ENCODE measurements around the gene KMT2C. TPM values are rescaled to one million over a fixed set of nuclear protein-coding genes. Genes with fewer than 3 reads are reported as not detected.
A peak's percentile ranks its signal among the peaks of the same experiment; 100 is the strongest.

Gene KMT2C
- total and polyA plus RNA-seq, 2 of the 8 experiments (the other 6 are each of a cell fraction or from before 2014, with no cell fraction given) = 9.1 to 40.8 TPM

DNA sequence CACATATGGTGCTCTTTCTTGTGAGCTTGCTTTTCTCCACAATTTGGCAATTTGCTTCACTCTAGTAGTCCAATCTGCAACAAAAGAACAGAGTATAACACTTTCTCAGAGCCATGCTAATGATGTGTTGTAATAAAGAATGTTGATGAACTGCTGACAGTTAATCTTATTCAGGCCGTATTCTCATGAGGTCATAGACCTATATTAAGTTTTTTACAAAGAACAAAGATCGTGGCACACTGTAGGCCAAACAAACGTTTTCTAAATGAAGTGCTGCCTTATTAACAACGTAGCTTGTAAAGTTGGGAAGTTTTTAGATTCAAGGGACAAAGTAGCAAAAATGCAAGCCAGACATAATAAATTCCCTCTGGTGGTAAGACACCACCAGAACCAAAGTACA is 250.2 kb downstream of the KMT2C start:
- Histone ChIP-seq H3K23me2 (ENCODE audit: low read depth, low read length) (no peaks in the 10 kb centered on the region), H3K79me1 (ENCODE audit: low read depth, low read length) (no peaks in the 10 kb centered on the region), H2BK120ac (replicated peaks; ENCODE audit: low read depth, low read length) (no peak overlapping the region), H4K20me1 (replicated peaks in 1 of 2; ENCODE audit: control insufficient read depth in 1 of 2, insufficient read depth in 2 of 2, low read length in 2 of 2) (no peaks in the 10 kb centered on the region), H3K9ac (replicated peaks in 1 of 4; ENCODE audit: extremely low read depth in 1 of 4, low read depth in 3 of 4, low read length in 3 of 4) (no peak overlapping the region), H2BK5ac (ENCODE audit: low read depth, low read length) (no peak overlapping the region), H4K91ac (replicated peaks; ENCODE audit: insufficient read length, low read length) (no peak overlapping the region), H3K14ac (ENCODE audit: insufficient read length) (no peak overlapping the region), H3K4me2 (ENCODE audit: insufficient read depth in 1 of 2, low read depth in 2 of 2, low read length in 2 of 2) (no peak overlapping the region), H3K23ac (ENCODE audit: insufficient read length) (no peak overlapping the region), H2AFZ (ENCODE audit: low read length) (no peak overlapping the region), H3K18ac (ENCODE audit: extremely low read depth, low read length) (no peak overlapping the region), H3K27ac (ENCODE audit: low read depth, low read length) (no peak overlapping the region), H3K4me3 (ENCODE audit: extremely low read depth in 1 of 4, insufficient read depth in 2 of 4, low read depth in 3 of 4, low read length in 4 of 4) (no peak overlapping the region), H4K8ac (ENCODE audit: extremely low read depth, insufficient read depth, low read length) (no peak overlapping the region), H3K27me3 (replicated peaks in 1 of 4; ENCODE audit: control insufficient read depth in 3 of 4, extremely low read depth in 1 of 4, insufficient read depth in 3 of 4, low read length in 3 of 4) (no peaks in the 10 kb centered on the region), H3K36me3 (ENCODE audit: control insufficient read depth in 2 of 4, insufficient read depth in 4 of 4, low read length in 3 of 4) (peaks cover 21 to 42% (median 29%) of the 10 kb centered on the region in 4 experiments), H2AK5ac (ENCODE audit: low read depth, low read length) (no peak overlapping the region), H2BK12ac (ENCODE audit: low read depth, low read length) (no peak overlapping the region), H3K9me3 (ENCODE audit: insufficient read depth in 2 of 2, low read depth in 1 of 2, low read length in 1 of 2) (no peaks in the 10 kb centered on the region), H3K4ac (replicated peaks; ENCODE audit: insufficient read length, low read depth, low read length) (no peak overlapping the region), H2BK20ac (ENCODE audit: low read length) (no peak overlapping the region), H3K4me1 (replicated peaks in 1 of 4; ENCODE audit: control insufficient read depth in 3 of 4, insufficient read depth in 4 of 4, low read length in 3 of 4) (no peaks in the 10 kb centered on the region), H2BK15ac (ENCODE audit: low read length) (no peak overlapping the region), H4K5ac (ENCODE audit: insufficient read length, low read depth, low read length) (no peak overlapping the region), H3K56ac (replicated peaks; ENCODE audit: insufficient read length, low read depth, low read length) (no peak overlapping the region), H3K79me2 (ENCODE audit: control insufficient read depth in 1 of 2, insufficient read depth in 2 of 2, low read length in 2 of 2) (no peaks in the 10 kb centered on the region)
- FAIRE-seq (peak; percentile 32), DNase-seq (ENCODE audit: low read depth in 1 of 2, low spot score in 2 of 2) (no peak)
- TF ChIP-seq TBP (IDR thresholded peaks at IDR 0.05; ENCODE audit: low read depth, low read length) (no peak), SP1 (IDR thresholded peaks at IDR 0.05; ENCODE audit: low read depth, low read length) (no peak), TEAD4 (IDR thresholded peaks at IDR 0.05; ENCODE audit: low read depth, low read length) (no peak), CBX5 (IDR thresholded peaks at IDR 0.05; ENCODE audit: low read depth, low read length) (no peak)
- POLR2A ChIA-PET (ENCODE audit: partially characterized antibody) = no interaction called here
- CTCF ChIA-PET (ENCODE audit: partially characterized antibody) = no interaction called here
- WGBS, 2 experiments (ENCODE audit: extremely low coverage in 1 of 2, insufficient coverage in 1 of 2, insufficient read length in 1 of 2, insufficient replicate concordance in 2 of 2, low coverage in 1 of 2, low lambda C conversion rate in 2 of 2, missing lambda C conversion rate in 1 of 2) = 87% methylated on average over 4 of the region's 4 CpGs; no CpG with 5 or more reads in 1 of the 2 experiments

All from H1 (cell line).